GM12878 (cell line): ENCODE results near the gene GSG1.

ENCODE experiments used
- BHLHE40 ChIP-seq, 2 experiments: fragments of 450-650 bp in 1 of 2; IDR thresholded peaks; 2 replicates each; pipeline ENCODE4 v1.6.1; 2011 to 2017; ENCODE audit warnings: low read depth in 2 of 2, borderline replicate concordance in 1 of 2, improper control_type of control experiment in 1 of 2, low read length in 1 of 2, mild to moderate bottlenecking in 1 of 2
- CBX3 ChIP-seq: fragments of 200-600 bp; sonication (generic); IDR thresholded peaks from 2 replicates; pipeline ENCODE4 v1.6.1; 2016; ENCODE audit warnings: low read depth, borderline replicate concordance
- CEBPB ChIP-seq, 2 experiments: fragments of 150-350 bp in 1 of 2; IDR thresholded peaks; 2 replicates each; pipeline ENCODE4 v1.6.1; 2012 to 2014; ENCODE audit warnings: low read depth in 2 of 2, low read length in 2 of 2, borderline replicate concordance in 1 of 2, inconsistent platforms in 1 of 2
- CTCF ChIP-seq, 3 experiments: IDR thresholded peaks in 2 of 3; conservative IDR thresholded peaks in 1 of 3; 2 replicates each; pipeline ENCODE4 v1.5.1; 2011; ENCODE audit warnings: low read depth in 3 of 3, low read length in 3 of 3, mild to moderate bottlenecking in 3 of 3, control low read depth in 2 of 3, moderate library complexity in 2 of 3, inconsistent platforms in 1 of 3, mixed read lengths in 1 of 3; ENCODE audit not compliant: control insufficient read depth in 2 of 3, insufficient read depth in 1 of 3; ENCODE audit errors: extremely low read depth in 1 of 3
- EP300 ChIP-seq, 2 experiments: fragments of 150-350 bp in 1 of 2; IDR thresholded peaks; 2 replicates each; pipeline ENCODE4 v1.6.1; 2011 to 2012; ENCODE audit warnings: low read depth in 2 of 2, low read length in 2 of 2, borderline replicate concordance in 1 of 2, improper control_type of control experiment in 1 of 2, inconsistent platforms in 1 of 2; ENCODE audit not compliant: control insufficient read depth in 1 of 2
- EZH2 ChIP-seq: IDR thresholded peaks from 2 replicates; pipeline ENCODE4 v1.6.1; 2012; ENCODE audit warnings: low read depth, mild to moderate bottlenecking, control low read depth, inconsistent platforms, low read length, borderline replicate concordance; ENCODE audit not compliant: control insufficient read depth
- MTA3 ChIP-seq: IDR thresholded peaks from 2 replicates; pipeline ENCODE4 v1.6.1; 2012; ENCODE audit warnings: low read length, inconsistent platforms, borderline replicate concordance
- NFYB ChIP-seq: IDR thresholded peaks from 2 replicates; pipeline ENCODE4 v1.6.1; 2011; ENCODE audit warnings: low read depth, mild to moderate bottlenecking, low read length, improper control_type of control experiment, moderate library complexity; ENCODE audit not compliant: insufficient read depth
- NR2C1 ChIP-seq: fragments of 450-650 bp; IDR thresholded peaks from 2 replicates; pipeline ENCODE4 v1.6.1; 2017; ENCODE audit warnings: antibody characterized with exemption, mild to moderate bottlenecking, moderate library complexity
- POLR2A ChIP-seq: IDR thresholded peaks from 2 replicates; pipeline ENCODE4 v1.6.1; 2011; ENCODE audit warnings: low read depth, mild to moderate bottlenecking, low read length
- POLR2AphosphoS5 ChIP-seq: IDR thresholded peaks from 2 replicates; pipeline ENCODE4 v1.6.1; 2011; ENCODE audit warnings: mild to moderate bottlenecking, low read length, inconsistent platforms
- SMAD5 ChIP-seq: IDR thresholded peaks from 2 replicates; pipeline ENCODE4 v1.6.1; 2016; ENCODE audit warnings: antibody characterized with exemption, low read depth
- TAF1 ChIP-seq: IDR thresholded peaks from 2 replicates; pipeline ENCODE4 v1.6.1; 2011; ENCODE audit warnings: mild to moderate bottlenecking, low read depth, low read length, borderline replicate concordance
- ZBTB11 ChIP-seq: fragments of 450-650 bp; formaldehyde crosslinking; IDR thresholded peaks from 2 replicates; pipeline ENCODE4 v1.5.0; 2022; ENCODE audit warnings: mild to moderate bottlenecking, missing genetic modification characterization

- TF ChIP-seq SMAD5 (no peak), CTCF (IDR thresholded peaks at IDR 0.05 in 2 of 3, conservative IDR thresholded peaks at IDR 0.05 in 1 of 3; ENCODE audit: control insufficient read depth in 2 of 3, extremely low read depth in 1 of 3, insufficient read depth in 1 of 3, low read depth in 3 of 3, low read length in 3 of 3) (no peak), NFYB (no peak), ZBTB11 (CRISPR knock-in tag) (no peak), BHLHE40 (IDR thresholded peaks at IDR 0.05; ENCODE audit: borderline replicate concordance in 1 of 2, low read depth in 2 of 2, low read length in 1 of 2) (no peak), MTA3 (no peak), POLR2AphosphoS5 (no peak), POLR2A (no peak), CBX3 (no peak), EZH2 (no peak), EP300 (IDR thresholded peaks at IDR 0.05; ENCODE audit: borderline replicate concordance in 1 of 2, control insufficient read depth in 1 of 2, low read depth in 2 of 2, low read length in 2 of 2) (no peak), CEBPB (IDR thresholded peaks at IDR 0.05; ENCODE audit: borderline replicate concordance in 1 of 2, low read depth in 2 of 2, low read length in 2 of 2) (no peak), TAF1 (no peak), NR2C1 (no peak)
Observed at GRCh38 chr12:13120413-13120812, 16.9 kb upstream of the GSG1 start.
